NCI-H1436 treated with DMSO at 0.1 percent for 48 hours (cell line): ENCODE data around the gene CD47.

Experiments used
- DNase-seq: peaks from one replicate; lab custom pipeline; 2025; lab: John Stamatoyannopoulos, UW

CD47 gene

GRCh38 chr3:108117241-108117775 lies 26.5 kb upstream of the CD47 start:
- DNase-seq = no peak

- DNase-seq = no peak
Measured at GRCh38 chr3:108114423-108115065, 23.7 kb upstream of the CD47 start.

DNA sequence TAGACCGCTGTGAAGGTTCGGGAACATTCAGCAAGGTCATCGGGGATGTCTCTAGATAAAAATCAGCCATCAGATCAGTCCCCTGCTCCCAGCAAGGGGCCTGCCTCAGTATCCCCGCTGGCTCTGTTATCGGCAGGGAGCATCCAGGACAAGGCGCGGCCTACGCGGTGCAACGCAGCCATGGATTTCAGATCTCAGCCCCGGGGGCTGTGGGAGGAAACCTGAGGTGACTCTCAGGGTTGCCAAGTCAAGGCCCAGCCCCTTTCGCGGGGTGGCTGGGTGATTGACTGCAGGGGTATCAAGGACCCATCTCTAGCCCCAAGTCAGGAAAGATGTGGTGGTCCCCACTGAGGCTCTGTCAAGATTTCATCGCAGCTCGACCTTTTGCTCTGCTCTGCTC lies 23.1 kb upstream of the CD47 start:
- no peak for DNase-seq

- DNase-seq = no peak
Measured at GRCh38 chr3:108110934-108111333, 20.1 kb upstream of the CD47 start.

GRCh38 chr3:108108416-108108815 lies 17.6 kb upstream of the CD47 start:
- no peak for DNase-seq

GRCh38 chr3:108106449-108106848 lies 15.6 kb upstream of the CD47 start:
- DNase-seq = no peak

DNA sequence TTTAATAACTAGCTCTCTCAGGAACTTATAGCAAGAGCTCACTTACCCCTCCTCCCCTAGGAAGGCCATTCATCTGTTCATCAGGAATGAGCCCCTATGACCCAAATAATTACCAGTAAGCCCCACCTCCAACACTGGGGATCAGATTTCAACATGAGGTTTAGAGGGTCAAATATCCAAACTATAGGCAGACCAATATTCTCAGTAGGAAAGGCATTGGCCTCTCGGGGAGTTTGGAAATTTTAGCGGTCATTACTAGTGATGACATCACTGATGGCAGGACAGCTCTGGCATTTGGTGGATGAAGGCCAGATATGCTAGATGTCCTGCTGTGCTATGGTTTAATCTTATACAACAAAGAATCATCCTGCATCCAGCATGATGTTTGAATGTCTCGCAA lies 15.2 kb upstream of the CD47 start:
- no peak for DNase-seq

- no peak for DNase-seq
Measured at GRCh38 chr3:108103886-108104797, 13.3 kb upstream of the CD47 start.

DNA sequence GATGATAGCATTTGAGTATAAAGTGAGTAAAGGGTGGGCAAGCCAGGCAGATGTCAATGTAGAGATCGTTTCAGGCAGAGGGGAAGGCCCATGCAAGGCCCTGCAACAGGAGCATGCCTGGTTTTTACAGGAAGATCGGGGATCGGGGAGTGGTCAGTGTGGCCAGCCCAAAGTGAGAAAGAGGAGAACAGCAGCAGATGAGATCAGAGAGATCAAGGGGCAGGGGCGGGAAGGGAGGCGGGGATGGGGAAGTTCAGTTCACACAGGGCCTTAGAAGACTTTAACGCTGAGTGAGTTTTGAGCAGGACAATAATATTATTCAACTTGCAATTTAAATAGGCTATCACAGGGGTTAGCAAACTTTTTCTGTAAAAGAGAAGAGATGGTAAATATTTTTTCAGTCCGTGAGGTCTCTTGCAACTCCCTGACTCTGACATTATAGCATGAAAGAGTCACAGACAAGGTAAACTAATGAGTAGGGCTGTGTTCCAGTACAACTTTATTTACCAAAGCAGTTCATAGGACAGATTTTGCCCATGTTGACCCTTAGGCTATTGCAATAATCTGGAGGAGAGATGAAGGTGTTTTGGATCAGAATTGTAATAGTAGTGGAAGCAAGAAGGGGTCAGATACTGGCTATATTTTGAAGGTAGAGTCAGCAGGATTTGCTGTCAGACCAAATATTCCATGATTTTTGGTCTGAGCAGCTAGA lies 12.4 kb upstream of the CD47 start:
- DNase-seq = no peak

- no peak for DNase-seq
Measured at GRCh38 chr3:108102420-108103039, 11.7 kb upstream of the CD47 start.

GRCh38 chr3:108100906-108101660 lies 10.3 kb upstream of the CD47 start:
- peak; percentile 68 for DNase-seq

- no peak for DNase-seq
Measured at GRCh38 chr3:108099679-108100428, 9.0 kb upstream of the CD47 start.

DNA sequence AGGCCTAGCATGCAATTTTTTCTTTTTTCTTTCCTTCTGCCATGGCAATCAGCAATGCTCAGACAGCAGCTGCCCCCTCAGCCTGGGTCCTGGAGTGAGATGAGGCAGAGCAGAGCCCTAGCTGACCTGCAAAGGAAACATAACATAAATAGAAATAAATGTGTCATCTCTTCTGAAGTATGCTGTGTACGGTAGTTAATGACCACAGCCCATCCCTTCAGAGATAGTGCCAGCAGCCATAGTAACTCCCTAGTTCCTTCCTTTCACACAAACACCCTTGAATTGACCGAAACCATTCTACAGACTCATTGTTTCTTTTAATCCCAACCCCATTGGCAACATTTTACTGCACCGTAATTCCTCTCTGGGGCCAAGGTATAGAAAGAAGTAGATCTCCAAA lies 8.4 kb upstream of the CD47 start:
- DNase-seq = no peak

GRCh38 chr3:108098003-108098370 lies 7.2 kb upstream of the CD47 start:
- no peak for DNase-seq

DNA sequence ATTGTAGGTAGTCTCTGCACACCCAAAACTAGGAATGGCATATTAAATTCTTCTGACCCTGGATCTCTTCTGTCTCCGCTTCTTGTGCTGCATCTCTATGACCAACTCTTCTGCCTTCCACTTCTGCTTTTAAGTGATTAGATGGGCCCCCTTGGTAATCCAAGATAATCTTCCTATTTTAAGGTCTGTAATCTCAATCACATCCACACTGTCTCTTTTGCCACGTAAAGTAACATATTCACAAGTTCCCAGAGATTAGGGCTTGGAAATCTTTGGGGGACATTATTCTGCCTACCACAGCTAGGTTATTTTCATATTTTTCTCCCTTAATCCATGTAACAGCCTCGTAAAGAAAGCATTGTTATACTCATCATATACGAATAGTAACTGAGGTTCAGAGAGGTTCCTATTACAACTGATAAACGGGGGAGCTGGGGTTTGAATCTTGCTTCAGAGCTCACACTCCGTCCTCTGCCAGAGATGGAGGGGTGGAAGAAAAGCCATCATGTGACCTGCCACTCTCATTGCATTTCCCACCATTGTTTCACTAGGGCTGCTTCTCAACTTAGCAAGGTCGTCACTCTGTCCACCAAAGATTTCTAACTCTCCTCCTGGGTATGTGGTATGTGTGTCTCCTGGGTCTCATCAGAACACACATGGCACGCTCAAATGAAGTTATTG lies 6.6 kb upstream of the CD47 start:
- DNase-seq = no peak

DNA sequence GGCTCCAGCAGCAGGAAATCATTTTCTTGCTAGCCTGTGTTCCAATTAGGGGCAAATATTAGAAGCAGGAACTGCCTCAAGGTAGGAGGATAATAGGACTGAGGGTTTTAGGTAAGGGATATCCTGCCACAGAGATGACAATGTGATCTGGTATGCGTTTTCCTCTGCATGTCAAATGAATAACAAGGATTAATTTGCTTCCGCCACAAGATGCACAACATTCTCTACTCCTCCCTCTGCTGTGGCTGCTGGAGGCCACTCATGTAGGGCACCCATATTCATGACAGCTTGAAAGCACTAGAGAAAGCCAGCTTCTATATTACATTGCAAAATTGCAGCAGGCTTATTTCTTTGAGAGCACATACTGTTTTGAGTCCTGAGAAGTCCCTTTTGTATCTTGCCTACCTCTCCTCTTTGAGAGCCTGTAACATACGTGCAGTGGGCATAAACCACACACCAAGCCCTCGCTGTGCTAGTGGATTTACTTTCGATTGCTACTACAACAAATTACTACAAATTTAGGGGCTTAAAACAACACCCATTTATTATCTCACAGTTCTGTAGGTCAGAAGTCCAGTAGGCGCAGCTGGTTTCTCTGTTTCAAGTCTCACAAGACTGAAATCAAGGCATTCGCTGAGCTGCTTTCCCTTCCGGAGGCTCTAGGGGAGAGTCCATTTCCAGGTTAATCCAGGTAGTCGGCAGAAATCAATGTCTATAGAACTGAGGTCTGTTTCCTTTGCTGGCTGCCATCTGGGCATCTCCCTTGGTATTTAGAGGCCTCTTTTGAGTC lies 5.9 kb upstream of the CD47 start:
- DNase-seq = no peak

- DNase-seq = no peak
Measured at GRCh38 chr3:108093616-108094015, 2.8 kb upstream of the CD47 start.

- DNase-seq = no peak
Measured at GRCh38 chr3:108093021-108093420, 2.2 kb upstream of the CD47 start.

GRCh38 chr3:108092501-108092900 lies 1.7 kb upstream of the CD47 start:
- DNase-seq = no peak
